Spleen (tissue), 7 donors: ENCODE results near the gene CAMK1D.

Experiments used
- CTCF ChIP-seq, 11 experiments: fragments of 200-600 bp in 7 of 11; fragments of 450-650 bp in 4 of 11; sonication (generic) in 4 of 11; IDR thresholded peaks in 8 of 11; conservative IDR thresholded peaks in 3 of 11; 1 replicate in 7 of 11; 2 replicates in 4 of 11; pipeline versions ENCODE4 v1.4.0 to v1.8.0; 2016 to 2021; ENCODE audit warnings: antibody characterized with exemption in 11 of 11, inconsistent platforms in 4 of 11, mild to moderate bottlenecking in 1 of 11
- POLR2A ChIP-seq, 3 donors: fragments of 450-650 bp; IDR thresholded peaks; one replicate each; pipeline ENCODE4 v1.5.1; 2017; ENCODE audit warnings: antibody characterized with exemption in 3 of 3, mild to moderate bottlenecking in 1 of 3
- donor health status: DM: no; HTN: no; CAD: no; lungs with moderate emphysema.
- donor health status: DM: no; HTN: no; CAD: no.
- donor health status: DM: no; HTN: no; CAD: no.

GRCh38 chr10:12394241-12395033, 45.1 kb downstream of the CAMK1D start:
- TF ChIP-seq CTCF (IDR thresholded peaks at IDR 0.05 in 8 of 11, conservative IDR thresholded peaks at IDR 0.05 in 3 of 11) (no peak), POLR2A (IDR thresholded peaks at IDR 0.05) (no peak)
